ENCODE results near the gene AGK. TPM values are rescaled to one million over a fixed set of nuclear protein-coding genes. Genes with fewer than 3 reads are reported as not detected.

AGK gene
- total and polyA plus RNA-seq, 2 of the 8 experiments (the other 6 are each of a cell fraction or from before 2014, with no cell fraction given), result 25.8 to 34.0 TPM

- H3K18ac ChIP-seq (ENCODE audit: extremely low read depth, low read length), result no peak overlapping the region
- ChIA-PET POLR2A (ENCODE audit: partially characterized antibody) (no interaction called here), CTCF (ENCODE audit: partially characterized antibody) (interaction anchor here (0.5 to 8.5 kb wide), 2 partner anchors 16 to 952 kb away, joined by 3 to 62 read pairs; no protein-coding TSS in a partner anchor)
- H3K56ac ChIP-seq (replicated peaks; ENCODE audit: insufficient read length, low read depth, low read length), result no peak overlapping the region
- H3K4me2 ChIP-seq (ENCODE audit: insufficient read depth in 1 of 2, low read depth in 2 of 2, low read length in 2 of 2), result 0 out of 4 replicates have a peak overlapping the region, but pooled peaks of 1 of the 2 experiments have one; percentile 26
- H3K79me2 ChIP-seq (ENCODE audit: control insufficient read depth in 1 of 2, insufficient read depth in 2 of 2, low read length in 2 of 2), result peaks cover 0 to 55% of the 10 kb centered on the region in 2 experiments; a peak in 2 of 4 replicates
- H3K27me3 ChIP-seq (replicated peaks in 1 of 4; ENCODE audit: control insufficient read depth in 3 of 4, extremely low read depth in 1 of 4, insufficient read depth in 3 of 4, low read length in 3 of 4), result no peaks in the 10 kb centered on the region
- H3K4me1 ChIP-seq (replicated peaks in 1 of 4; ENCODE audit: control insufficient read depth in 3 of 4, insufficient read depth in 4 of 4, low read length in 3 of 4), result peaks cover 0 to 12% (median 4%) of the 10 kb centered on the region in 4 experiments; a peak in 4 of 7 replicates
- H3K23me2 ChIP-seq (ENCODE audit: low read depth, low read length), result no peaks in the 10 kb centered on the region
- H2AFZ ChIP-seq (ENCODE audit: low read length), result no peak overlapping the region
- no peak overlapping the region for H2BK20ac ChIP-seq (ENCODE audit: low read length)
- WGBS, 2 experiments (ENCODE audit: extremely low coverage in 1 of 2, insufficient coverage in 1 of 2, insufficient read length in 1 of 2, insufficient replicate concordance in 2 of 2, low coverage in 1 of 2, low lambda C conversion rate in 2 of 2, missing lambda C conversion rate in 1 of 2), result 70% methylated on average over 3 of the region's 3 CpGs; no CpG with 5 or more reads in 1 of the 2 experiments
- H3K23ac ChIP-seq (ENCODE audit: insufficient read length), result no peak overlapping the region
- H3K27ac ChIP-seq (ENCODE audit: low read depth, low read length), result no peak overlapping the region
- H3K4ac ChIP-seq (replicated peaks; ENCODE audit: insufficient read length, low read depth, low read length), result no peak overlapping the region
- no peak overlapping the region for H3K4me3 ChIP-seq (ENCODE audit: extremely low read depth in 1 of 4, insufficient read depth in 2 of 4, low read depth in 3 of 4, low read length in 4 of 4)
- no peaks in the 10 kb centered on the region; a peak in 1 of 8 replicates for H3K36me3 ChIP-seq (ENCODE audit: control insufficient read depth in 2 of 4, insufficient read depth in 4 of 4, low read length in 3 of 4)
- no peaks in the 10 kb centered on the region for H3K9me3 ChIP-seq (ENCODE audit: insufficient read depth in 2 of 2, low read depth in 1 of 2, low read length in 1 of 2)
- no peak overlapping the region for H2BK15ac ChIP-seq (ENCODE audit: low read length)
- no peak overlapping the region for H2BK12ac ChIP-seq (ENCODE audit: low read depth, low read length)
- no peak overlapping the region for H4K8ac ChIP-seq (ENCODE audit: extremely low read depth, insufficient read depth, low read length)
- no peak overlapping the region for H2BK120ac ChIP-seq (replicated peaks; ENCODE audit: low read depth, low read length)
- no peaks in the 10 kb centered on the region; the same call in 1 of the 2 replicates for H3K79me1 ChIP-seq (ENCODE audit: low read depth, low read length)
- no peak overlapping the region for H4K5ac ChIP-seq (ENCODE audit: insufficient read length, low read depth, low read length)
- DNase-seq (ENCODE audit: low read depth in 1 of 2, low spot score in 2 of 2) (no peak), FAIRE-seq (no peak)
- H3K9ac ChIP-seq (replicated peaks in 1 of 4; ENCODE audit: extremely low read depth in 1 of 4, low read depth in 3 of 4, low read length in 3 of 4), result no peak overlapping the region
- H4K91ac ChIP-seq (replicated peaks; ENCODE audit: insufficient read length, low read length), result no peak overlapping the region
- no peak overlapping the region for H2BK5ac ChIP-seq (ENCODE audit: low read depth, low read length)
- H4K20me1 ChIP-seq (replicated peaks in 1 of 2; ENCODE audit: control insufficient read depth in 1 of 2, insufficient read depth in 2 of 2, low read length in 2 of 2), result peaks cover 0 to 8% of the 10 kb centered on the region in 2 experiments
- H2AK5ac ChIP-seq (ENCODE audit: low read depth, low read length), result 0 out of 2 replicates have a peak overlapping the region, but pooled peaks have one; percentile 7
- H3K14ac ChIP-seq (ENCODE audit: insufficient read length), result no peak overlapping the region
- TF ChIP-seq ATF2 (IDR thresholded peaks at IDR 0.05; ENCODE audit: low read length) (no peak), EZH2 (IDR thresholded peaks at IDR 0.05; ENCODE audit: low read depth, low read length, severe bottlenecking) (no peak), SP1 (IDR thresholded peaks at IDR 0.05; ENCODE audit: low read depth, low read length) (no peak), RXRA (IDR thresholded peaks at IDR 0.05; ENCODE audit: insufficient read depth, low read depth, low read length) (no peak), BCL11A (IDR thresholded peaks at IDR 0.05; ENCODE audit: low read depth in 2 of 2, low read length in 2 of 2) (no peak), CHD2 (IDR thresholded peaks at IDR 0.05; ENCODE audit: low read length) (no peak), SIN3A (conservative IDR thresholded peaks at IDR 0.05 in 1 of 2, IDR thresholded peaks at IDR 0.05 in 1 of 2; ENCODE audit: low read depth in 1 of 2, low read length in 2 of 2) (no peak), SP4 (IDR thresholded peaks at IDR 0.05; ENCODE audit: low read length) (no peak), KDM1A (IDR thresholded peaks at IDR 0.05; ENCODE audit: borderline replicate concordance, low read length) (no peak), CBX8 (IDR thresholded peaks at IDR 0.05; ENCODE audit: borderline replicate concordance, low read depth, low read length) (no peak), GABPA (IDR thresholded peaks at IDR 0.05; ENCODE audit: borderline replicate concordance, insufficient read depth, low read length) (no peak), TAF1 (IDR thresholded peaks at IDR 0.05; ENCODE audit: low read depth, low read length) (no peak)
These were observed 140.3 kb downstream of the AGK start for GRCh38 chr7:141691540-141691939.
